GM18517 (cell line): ENCODE data around the gene MEIS2.

ENCODE experiments used
- ATAC-seq: cut with Tn5 transposase; IDR thresholded peaks from one replicate; pipeline ENCODE4 v1.9.1; 2021; ENCODE audit warnings: mild to moderate bottlenecking, moderate library complexity; ENCODE audit not compliant: unreplicated experiment

Gene MEIS2

DNA sequence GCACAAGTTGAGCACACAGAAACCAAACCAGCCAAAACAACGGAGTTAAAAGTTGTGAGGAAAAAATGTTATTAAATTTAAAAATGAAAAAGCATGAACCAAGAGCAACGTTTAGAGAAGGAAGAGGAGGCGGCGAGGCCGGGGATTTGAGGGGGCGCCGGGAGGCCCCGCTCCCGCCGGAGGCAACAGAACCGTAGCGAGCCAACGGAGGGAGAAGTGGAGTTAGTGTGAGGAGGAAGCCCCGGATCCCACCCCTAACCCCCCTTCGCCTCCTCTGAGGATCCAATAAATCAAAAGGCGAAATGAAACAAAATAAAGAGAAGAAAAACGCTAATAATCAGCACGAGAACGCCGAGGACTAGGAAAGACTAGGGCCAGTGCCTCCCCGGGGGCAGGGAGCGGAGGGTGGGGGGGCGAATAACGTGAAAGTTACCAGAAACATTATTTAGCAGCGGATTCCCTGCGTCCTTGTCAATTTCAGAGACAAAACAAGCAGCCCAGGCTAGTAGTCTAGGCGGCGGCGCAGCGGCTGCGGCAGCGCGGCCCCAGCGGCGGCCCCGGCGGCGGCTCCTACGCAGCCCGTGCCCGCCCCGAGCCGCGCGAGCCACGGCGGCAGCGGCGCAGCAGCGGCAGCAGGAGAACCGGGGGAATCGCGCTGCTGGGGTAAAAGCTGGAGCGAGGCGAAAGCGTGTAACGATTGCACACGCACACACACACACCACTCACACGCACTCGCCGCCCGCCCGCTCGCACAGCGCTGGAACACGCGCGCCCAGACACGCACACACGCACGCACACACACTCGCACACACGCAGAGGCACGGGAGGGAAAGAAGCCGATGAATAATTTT, 1.7 kb downstream of the MEIS2 start:
- no peak for ATAC-seq

DNA sequence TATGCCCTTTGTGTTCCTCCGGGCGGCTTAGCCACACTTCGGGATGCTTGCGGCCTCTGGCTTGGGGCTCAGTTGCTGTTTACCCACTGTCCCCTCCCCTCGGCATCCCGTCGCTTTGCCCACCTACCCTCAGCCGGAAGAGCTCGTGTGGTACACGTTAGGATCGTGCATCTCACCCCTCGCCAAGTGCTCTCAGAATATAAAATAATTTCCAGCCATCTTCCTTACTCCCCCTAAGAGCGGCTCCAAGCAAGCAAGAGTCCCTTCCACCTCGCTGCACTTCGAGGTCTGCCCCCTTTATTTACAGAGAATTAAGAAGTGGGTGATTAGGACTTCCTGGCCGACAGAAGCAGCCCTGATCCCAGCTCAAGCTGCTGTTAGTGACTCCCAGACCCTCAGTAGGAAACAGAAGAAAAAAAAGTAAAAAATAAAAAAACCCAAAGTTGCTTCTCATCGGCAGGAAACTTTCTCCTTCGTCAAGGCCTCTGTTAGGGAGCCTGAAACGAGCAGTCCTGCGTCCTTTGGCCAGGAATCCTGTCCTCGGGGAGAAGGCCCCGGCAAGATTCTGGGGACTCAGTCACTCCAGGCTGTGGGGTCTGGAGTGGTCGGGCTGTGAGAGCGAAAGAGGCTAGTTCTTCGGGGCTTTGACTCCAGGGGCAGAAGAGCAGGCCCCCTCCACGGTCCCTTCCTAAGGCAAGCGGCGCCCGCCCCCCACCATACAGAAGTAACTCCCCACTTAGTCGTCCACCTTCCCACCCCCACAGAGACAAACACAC, 3.0 kb downstream of the MEIS2 start:
- ATAC-seq, result no peak

DNA sequence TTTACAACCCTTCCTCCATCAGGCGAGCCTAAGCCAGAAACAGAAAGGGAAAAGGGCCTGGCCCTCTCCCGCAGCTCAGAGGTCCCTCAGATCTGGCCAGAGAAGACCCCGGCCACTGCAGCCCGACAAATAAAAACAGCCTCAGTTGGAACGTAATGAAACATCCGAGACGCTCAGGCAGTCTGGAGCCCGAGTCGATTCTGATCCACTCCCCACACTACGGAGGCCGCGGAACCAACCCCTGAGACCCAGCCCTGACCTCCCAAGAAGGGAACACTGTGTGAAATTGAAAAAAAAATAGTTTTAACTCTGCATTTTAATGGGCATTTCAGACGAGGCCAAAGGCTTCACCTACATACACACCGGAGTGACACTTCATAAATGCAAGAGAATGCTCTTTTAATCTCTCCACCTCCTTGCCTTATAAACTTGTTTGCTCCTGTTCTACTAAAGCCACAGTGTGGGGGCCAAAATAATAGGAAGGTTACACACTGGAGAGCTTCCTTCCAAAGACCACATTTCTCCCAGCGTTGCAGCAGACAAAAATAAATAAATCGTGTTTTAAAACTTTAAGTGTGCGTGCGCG, 3.7 kb downstream of the MEIS2 start:
- no peak for ATAC-seq

DNA sequence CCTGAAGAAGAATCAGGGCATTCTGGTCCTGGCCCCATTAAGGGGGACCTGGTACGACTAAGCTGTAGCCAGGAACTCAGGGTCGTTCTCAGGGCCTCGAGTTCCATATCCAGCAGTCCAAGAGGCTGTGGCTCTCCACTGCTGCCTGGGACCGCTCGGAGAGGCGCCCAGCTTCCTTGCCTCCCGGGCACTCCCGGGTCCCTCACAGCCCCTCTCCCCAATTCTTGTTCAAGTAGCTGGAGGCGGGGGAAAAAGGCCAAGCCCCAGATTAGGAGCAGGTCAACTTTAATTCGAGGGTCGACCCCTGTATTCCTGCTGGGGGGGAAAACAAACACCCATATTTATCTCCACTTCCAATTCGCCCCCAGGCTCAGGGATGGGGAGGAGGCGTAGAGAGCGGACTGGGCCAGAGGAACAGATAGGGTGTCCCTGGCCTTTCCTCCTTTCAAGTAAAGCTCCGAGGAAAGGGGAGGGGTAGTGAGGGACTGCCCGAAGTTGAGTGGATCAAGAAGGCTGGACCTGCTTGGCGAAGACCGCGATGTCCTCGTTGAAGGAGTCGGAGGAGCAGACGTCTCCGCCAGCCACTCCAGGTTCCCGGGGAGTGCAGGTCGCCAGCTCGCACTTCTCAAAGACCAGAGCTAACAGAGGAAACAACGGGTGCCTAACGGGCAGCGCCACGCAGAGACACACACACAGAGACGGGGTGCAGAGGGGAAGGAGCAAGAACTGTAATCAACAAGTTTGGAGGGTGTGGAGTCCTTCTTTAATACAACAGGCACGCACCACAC, 4.4 kb downstream of the MEIS2 start:
- ATAC-seq, result no peak

DNA sequence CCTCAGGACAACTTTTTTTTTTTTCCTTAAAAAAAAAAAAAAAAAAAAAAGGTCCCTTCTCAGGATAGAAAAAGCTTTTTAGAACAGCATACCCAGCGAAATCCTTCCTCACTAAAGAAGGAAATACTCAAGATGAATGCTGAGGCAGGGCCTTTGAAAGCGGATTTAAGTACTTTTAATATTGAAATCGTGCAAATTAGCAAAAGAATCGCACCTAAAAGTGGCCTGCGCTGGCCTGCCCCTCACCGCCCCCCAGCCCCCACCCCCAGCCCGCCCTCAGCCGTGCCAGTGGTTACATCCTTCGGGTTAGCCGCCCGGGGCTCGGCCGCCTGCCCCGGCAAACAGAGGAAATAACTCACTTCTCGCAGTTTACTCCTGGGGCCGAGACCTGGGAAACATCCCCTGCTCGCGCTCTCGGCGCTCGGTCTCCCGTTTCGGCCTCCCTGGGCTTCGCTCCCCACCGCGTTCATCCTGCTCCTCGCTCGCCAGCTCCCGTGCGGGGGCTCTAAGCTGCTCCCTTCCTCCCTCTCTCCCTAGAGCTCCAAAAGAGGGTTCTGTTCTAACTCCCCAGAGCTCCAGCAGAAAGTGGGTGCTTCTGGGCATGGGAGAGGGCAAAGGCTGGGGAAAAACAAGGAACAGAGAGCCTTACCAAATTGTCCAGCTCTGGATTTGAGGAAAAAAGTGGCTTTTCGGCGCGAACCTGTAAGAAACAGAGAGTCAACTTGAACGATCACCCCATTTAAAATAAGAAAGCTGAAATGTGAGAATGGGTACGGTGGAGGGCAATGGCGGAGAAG, 5.2 kb downstream of the MEIS2 start:
- ATAC-seq, result no peak

DNA sequence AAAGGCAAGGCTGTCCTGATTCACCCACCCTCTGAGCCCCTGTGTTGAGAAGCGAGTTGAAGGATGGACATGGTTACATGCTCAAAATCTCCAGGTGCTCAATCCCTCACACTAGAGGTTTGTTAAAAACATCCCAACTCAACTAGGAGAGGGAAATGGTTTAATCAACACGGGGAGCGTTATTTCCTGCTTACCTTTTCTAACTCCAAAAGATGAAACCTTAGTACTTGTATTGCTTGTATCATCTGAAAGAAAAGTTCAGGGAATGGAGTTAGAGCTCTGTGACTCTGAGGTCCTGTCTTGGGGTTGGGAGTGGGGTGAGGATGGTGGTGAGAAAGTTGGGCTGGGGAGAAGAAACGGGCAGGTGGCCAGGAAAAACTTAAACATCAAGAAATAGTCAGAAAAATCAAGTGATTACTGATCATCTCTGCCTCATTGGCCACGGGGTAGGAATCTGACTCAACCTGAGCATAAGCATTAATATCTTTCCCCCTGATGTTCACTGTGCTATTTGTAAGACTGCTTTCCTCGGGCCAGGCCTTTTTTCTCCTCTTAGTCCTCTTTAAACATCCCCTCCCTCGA, 5.9 kb downstream of the MEIS2 start:
- ATAC-seq, result no peak

DNA sequence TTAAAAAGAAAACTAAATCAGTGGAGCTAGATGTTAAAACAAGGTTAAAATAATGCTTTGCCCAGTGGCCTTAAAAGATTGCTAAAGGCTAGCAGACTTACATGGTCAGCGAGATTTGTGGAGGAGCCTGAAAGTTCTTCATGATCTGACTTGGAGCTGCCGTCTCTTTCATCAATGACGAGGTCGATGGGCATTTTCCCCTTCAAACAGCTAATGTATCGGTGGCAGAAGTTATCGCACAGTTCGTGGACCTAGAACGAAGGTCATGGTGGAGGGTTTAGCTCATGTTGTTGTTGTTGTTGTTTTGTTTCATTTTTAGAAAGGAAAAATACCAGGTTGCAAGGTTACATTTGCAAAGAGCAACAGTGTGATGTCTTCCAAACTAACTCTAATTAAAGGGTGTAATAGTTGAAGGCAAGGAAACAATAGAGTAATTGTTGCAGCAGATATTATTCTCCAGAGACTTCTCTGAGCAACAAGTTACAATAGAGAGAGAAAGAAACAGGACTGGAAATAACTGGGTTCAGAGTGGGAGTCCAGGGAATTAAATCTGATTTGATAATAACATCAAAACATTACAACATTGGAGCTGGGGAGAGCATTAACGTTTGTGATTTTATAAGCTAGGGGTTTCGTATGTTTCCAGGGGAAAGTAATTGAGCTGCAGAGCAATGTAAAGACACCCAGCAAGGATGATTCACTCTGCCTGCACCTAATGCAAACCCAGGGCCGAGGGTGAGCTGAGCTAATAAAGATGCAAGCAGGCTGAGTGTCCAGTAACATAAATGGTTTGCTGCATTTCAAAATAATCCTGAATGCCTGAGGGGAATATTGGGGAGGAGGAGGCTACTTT, 6.6 kb downstream of the MEIS2 start:
- ATAC-seq, result no peak

DNA sequence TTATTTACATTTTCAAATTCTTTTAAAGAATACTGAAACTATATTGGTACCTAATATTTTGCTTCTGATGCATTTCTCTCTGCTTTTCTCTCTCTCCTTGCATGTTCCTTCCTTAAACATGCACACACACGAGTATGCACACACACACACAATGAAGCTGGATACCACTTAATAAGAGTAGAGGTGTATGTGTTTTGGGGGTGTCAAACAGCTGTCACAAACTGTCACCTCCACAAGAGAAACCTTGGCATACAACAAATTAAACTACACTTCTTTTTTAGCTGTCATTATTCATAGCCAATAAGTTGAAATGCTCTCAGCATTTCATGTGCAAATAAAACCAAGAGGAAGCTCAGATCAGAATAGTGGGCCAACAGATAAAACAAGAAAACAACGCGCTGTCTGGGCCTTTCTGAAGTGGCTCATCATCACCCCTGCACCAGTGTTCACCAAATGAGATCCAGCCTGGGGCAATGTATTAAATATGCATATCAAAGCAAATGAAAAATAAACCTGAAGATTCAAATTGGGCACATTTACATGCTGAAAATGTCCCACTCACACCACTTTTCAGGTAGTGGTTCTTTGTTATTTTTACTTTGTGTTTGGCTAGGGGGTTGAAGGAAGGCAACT, 9.7 kb downstream of the MEIS2 start:
- no peak for ATAC-seq

DNA sequence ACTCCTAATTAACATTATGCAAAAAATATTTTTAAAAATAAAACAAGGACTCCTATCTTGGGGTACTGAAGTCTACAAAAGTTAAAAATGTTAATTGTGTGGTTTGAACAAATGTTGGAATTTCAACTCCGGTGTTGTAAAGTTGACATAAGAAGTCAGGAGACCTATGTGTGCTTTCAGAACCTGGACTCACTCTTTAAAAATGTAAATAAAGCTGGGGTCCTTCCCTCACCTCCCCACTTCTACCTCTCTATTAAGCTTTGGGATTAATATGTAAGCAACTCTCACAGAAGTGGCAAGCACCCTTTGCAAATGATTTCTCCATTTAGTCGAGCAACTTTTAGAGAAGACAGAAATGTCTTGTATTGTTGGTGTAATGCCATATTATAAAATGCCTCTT, 11.9 kb downstream of the MEIS2 start:
- ATAC-seq, result no peak

DNA sequence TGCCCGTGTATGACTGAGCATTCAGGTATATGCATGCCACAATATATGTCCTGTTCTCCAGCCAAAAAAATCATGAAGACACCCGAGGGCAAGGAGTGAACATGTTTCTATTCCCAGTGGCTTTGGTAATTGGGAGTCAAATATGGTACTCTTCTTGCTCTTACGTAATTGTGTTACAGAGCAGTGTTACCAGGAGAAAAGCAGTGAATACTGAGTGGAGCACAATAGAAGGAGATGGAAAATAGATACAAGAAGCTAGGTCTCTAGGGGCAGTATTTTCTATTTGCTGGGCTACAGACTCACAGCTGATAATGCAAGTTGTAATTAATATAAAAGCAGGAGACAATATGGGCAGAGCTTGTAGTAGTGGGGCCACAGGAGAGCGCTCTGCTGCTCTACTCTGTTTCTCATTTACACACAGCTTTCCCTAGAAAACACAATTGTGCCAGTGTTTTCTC, 13.2 kb downstream of the MEIS2 start:
- ATAC-seq, result no peak

DNA sequence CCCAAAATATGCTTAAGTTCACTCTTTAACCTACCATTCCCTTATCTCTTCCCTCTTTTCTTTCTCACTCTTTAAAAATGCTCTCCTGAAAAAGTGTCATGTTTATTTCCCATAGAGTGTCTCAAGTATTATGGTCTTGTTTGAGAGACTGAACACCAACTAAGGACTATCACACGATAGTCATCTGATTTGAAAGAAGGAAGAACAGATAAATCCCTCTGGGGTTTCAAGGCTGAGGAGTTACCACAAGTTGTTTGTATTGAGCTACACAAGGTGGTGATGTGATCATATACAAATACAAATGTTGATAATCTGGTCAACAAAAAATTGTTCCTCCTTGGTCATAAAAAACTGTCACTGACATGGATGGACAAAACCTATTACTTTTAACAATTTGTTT, 13.8 kb downstream of the MEIS2 start:
- ATAC-seq, result no peak

DNA sequence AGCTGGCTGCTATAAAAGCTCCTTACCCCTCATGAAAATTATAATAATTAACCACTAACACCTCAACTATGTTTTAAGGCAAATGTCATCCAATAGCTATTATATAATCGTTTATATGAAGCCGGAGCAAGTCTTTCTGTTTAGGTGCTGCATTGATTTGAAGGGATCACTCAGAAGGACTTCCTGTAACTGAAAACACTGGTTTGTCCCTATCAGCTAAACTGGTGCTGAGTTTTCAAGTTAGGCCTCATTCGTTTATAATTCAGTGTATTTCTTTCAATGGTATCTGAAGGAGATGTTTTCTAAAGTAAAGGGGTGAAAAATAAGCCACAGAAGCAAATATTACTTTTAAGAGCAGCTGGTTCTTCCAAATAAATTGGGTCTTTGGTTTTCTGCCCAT, 14.2 kb downstream of the MEIS2 start:
- no peak for ATAC-seq

DNA sequence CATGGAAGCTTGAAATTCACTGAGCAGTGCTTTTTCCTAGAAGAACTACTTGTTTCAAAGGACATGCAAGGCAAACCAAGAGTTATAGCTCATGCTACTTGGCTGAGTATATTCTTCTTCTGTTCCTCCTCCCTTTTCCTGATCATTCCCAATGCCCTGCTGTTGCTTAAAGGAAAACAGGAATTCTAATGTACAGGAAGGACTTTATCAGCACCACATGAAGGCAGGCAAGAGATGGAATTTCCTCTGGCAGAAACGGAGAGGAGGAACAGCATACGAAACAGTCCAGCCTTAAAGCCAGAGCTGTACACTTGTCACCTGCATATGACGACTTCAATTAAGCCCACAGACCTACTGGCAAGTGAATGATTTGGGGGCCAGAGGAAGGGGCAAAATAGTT, 15.7 kb downstream of the MEIS2 start:
- no peak for ATAC-seq

DNA sequence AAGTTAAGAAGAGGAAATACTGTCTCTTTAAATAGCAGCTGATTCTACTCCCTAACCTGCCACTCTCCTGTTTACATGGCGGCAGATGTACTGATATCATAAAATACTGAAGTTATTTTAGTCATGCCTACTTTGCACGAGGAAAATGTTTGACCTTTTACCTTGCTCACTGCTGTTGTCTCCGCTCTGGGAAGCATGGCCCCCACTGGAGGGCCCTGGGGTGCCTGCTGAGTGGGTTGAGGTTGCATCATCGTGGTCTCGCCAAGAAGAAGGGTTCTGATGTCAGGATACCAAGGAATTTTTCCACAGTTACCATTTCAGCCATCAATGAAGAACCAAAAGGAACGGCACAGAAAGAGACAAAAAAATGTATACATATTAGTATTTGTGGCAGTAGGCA, 16.7 kb downstream of the MEIS2 start:
- no peak for ATAC-seq

DNA sequence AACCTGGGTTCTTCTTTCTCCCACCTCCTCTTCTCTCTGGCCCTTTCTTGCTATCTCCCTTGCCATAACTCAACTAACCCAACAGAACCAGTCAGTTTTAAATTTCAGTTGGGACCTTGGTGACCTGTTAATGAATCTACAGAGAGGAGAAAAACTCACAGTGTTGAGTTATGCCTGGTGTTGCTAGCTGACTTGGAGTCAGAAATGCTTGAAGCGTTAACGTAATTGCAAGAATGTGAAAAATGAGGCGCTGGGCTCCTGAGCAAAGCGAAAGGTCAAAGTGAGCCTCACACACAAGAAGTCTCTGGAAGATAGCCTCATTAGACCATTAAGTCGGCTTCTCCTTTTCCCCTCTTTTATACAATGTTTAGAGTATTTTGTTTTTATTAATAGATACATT, 18.4 kb downstream of the MEIS2 start:
- no peak for ATAC-seq

DNA sequence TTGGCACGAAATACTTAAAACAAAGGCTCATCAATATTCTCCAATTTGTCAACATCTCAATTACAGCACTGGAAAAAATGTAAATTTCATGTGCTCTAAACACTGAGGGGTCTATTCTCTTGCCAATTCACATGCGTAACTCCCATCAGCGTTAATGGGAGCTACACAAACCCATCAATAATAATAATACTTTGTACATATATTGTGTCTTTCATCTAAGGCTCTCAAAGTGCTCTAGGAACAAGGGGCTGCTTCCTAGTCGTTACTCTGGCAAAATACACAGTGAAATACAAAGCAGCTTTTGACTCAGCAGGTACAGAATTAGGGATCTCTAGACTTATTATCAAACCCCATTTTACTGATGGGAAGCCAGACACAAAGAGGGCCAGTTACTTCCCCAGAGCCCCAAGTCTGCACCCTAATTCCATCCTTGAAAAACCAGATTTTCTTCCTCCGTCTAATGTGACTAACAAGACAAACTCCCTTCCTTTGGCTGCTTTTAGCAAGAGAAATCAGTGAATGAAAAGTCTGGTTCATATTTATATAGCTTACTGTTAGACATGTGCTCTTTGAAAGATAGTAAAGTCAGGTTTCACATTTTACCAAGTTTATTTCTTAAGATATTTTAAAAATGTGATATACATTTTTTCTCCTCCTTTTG, 20.0 kb downstream of the MEIS2 start:
- no peak for ATAC-seq

DNA sequence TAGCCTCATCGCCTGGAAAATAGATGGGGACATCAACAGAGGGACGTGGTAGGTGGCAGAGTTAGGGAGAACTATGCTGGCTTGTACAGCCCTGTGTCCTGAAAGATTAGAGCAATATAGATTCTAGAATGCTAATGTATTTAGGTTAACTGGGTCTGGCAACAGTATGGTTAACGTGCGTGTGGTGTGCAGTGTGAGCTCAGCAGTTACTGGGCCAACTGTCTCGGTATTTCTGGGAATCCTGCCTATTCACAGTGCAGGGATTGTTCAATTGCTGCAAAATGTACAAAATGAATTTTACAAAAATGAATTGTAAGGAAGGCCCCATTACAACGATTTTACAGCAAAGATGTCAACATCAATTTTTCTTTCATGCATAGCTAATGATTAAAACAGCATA, 20.6 kb downstream of the MEIS2 start:
- ATAC-seq, result no peak

DNA sequence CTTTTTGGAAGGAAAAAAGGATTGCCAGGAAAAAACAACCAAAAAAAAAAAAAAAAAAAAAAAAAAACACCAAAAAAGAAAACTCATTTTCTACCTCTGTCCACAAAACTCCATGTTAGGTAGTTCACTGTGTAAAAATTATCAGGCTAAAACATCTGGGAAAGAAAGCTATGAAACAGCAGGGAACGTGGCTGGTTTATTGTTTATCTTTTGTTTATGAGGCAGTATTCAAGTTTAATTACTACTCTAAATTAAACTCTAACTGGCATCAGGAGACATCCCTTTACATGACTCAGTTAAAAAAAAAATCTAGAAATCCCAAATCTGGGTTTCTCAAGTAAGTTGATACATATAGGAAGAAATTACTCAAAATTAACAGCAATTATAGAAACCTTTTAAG, 21.8 kb downstream of the MEIS2 start:
- no peak for ATAC-seq
